WTC11 (cell line): ENCODE data around the gene JAGN1. TPM values are rescaled to one million over a fixed set of nuclear protein-coding genes. Genes with fewer than 3 reads are reported as not detected.

ENCODE experiments used
- ATAC-seq: fragments of 200-7000 bp; cut with Tn5 transposase; 2 replicates; pipeline ENCODE4 v1.10.0; 2021; ENCODE audit warnings: mild to moderate bottlenecking, moderate library complexity
- CTCF ChIA-PET: fragments of 300-600 bp; sonication (Branson Sonifier 250); formaldehyde crosslinking; loops from one replicate; lab custom pipeline; 2021; ENCODE audit warnings: antibody characterized with exemption; lab: Charles Lee
- POLR2A ChIA-PET: fragments of 350-600 bp; sonication (Branson Sonifier 250); formaldehyde crosslinking; loops from one replicate; lab custom pipeline; 2021; ENCODE audit warnings: antibody characterized with exemption; lab: Charles Lee
- DNase-seq: peaks from one replicate; pipeline ENCODE4 v3.0.0; 2021; ENCODE audit warnings: low spot score
- H3K27ac Mint-ChIP-seq: 2 replicates; pipeline ENCODE4 v1.8.0; 2021; ENCODE audit warnings: mixed read lengths
- H3K27me3 Mint-ChIP-seq: 2 replicates; pipeline ENCODE4 v1.8.0; 2021; ENCODE audit warnings: low read depth, mild to moderate bottlenecking, moderate library complexity, mixed read lengths
- H3K36me3 Mint-ChIP-seq: 2 replicates; pipeline ENCODE4 v1.8.0; 2021; ENCODE audit warnings: mixed read lengths
- H3K4me1 Mint-ChIP-seq: 2 replicates; pipeline ENCODE4 v1.8.0; 2022; ENCODE audit warnings: mixed read lengths
- H3K4me3 Mint-ChIP-seq: 2 replicates; pipeline ENCODE4 v1.8.0; 2021; ENCODE audit warnings: mild to moderate bottlenecking, moderate library complexity, mixed read lengths
- H3K9me3 Mint-ChIP-seq: 2 replicates; pipeline ENCODE4 v1.8.0; 2021; ENCODE audit warnings: mixed read lengths
- ATF1 ChIP-seq: sonication (generic); formaldehyde crosslinking; IDR thresholded peaks from 2 replicates; pipeline ENCODE4 v1.8.1; 2023; ENCODE audit warnings: mild to moderate bottlenecking, moderate library complexity, missing genetic modification reagents
- ESRRA ChIP-seq: sonication (generic); formaldehyde crosslinking; IDR thresholded peaks from 2 replicates; pipeline ENCODE4 v1.8.1; 2022; ENCODE audit warnings: mild to moderate bottlenecking, missing genetic modification reagents, borderline replicate concordance
- FOXP1 ChIP-seq: sonication (generic); formaldehyde crosslinking; IDR thresholded peaks from 2 replicates; pipeline ENCODE4 v1.8.0; 2022; ENCODE audit warnings: missing genetic modification reagents, mild to moderate bottlenecking, moderate library complexity, borderline replicate concordance
- IRF2 ChIP-seq: sonication (generic); formaldehyde crosslinking; IDR thresholded peaks from 2 replicates; pipeline ENCODE4 v1.8.0; 2022; ENCODE audit warnings: low read depth, missing genetic modification reagents, borderline replicate concordance
- JUN ChIP-seq: sonication (generic); formaldehyde crosslinking; IDR thresholded peaks from 2 replicates; pipeline ENCODE4 v1.8.0; 2023; ENCODE audit warnings: mild to moderate bottlenecking, missing genetic modification reagents
- KAT7 ChIP-seq: sonication (generic); formaldehyde crosslinking; IDR thresholded peaks from 2 replicates; pipeline ENCODE4 v1.8.1; 2023; ENCODE audit warnings: missing genetic modification reagents, mild to moderate bottlenecking, borderline replicate concordance
- NR2C2 ChIP-seq: sonication (generic); formaldehyde crosslinking; IDR thresholded peaks from 2 replicates; pipeline ENCODE4 v1.8.0; 2022; ENCODE audit warnings: mild to moderate bottlenecking, missing genetic modification reagents
- OVOL2 ChIP-seq: fragments of 250-450 bp; sonication (Bioruptor Pico); IDR thresholded peaks from 2 replicates; pipeline ENCODE4 v1.9.0; 2021; ENCODE audit warnings: mild to moderate bottlenecking, borderline replicate concordance
- RELA ChIP-seq: sonication (generic); formaldehyde crosslinking; IDR thresholded peaks from 2 replicates; pipeline ENCODE4 v1.8.1; 2022; ENCODE audit warnings: missing genetic modification reagents, mild to moderate bottlenecking, borderline replicate concordance
- ZNF396 ChIP-seq: fragments of 250-450 bp; sonication (Bioruptor Pico); IDR thresholded peaks from 2 replicates; pipeline ENCODE4 v1.8.0; 2021; ENCODE audit warnings: mild to moderate bottlenecking, moderate library complexity, borderline replicate concordance
- total RNA-seq: library from RNA; stranded (reverse); gene quantifications from 3 replicates; pipeline ENCODE4 v1.2.3, GENCODE V29; 2021
- TF ChIP-seq, protein P1 (sequence below): sonication (generic); formaldehyde crosslinking; conservative IDR thresholded peaks from 2 replicates; pipeline ENCODE4 v1.8.1; 2023; ENCODE audit warnings: mild to moderate bottlenecking, low read depth, missing genetic modification reagents, moderate library complexity
- TF ChIP-seq, protein P2 (sequence below): sonication (generic); formaldehyde crosslinking; IDR thresholded peaks from 2 replicates; pipeline ENCODE4 v1.8.0; 2023; ENCODE audit warnings: missing genetic modification reagents
- TF ChIP-seq, protein P3 (sequence below): sonication (generic); formaldehyde crosslinking; IDR thresholded peaks from 2 replicates; pipeline ENCODE4 v1.8.0; 2022; ENCODE audit warnings: mild to moderate bottlenecking, missing genetic modification reagents
- TF ChIP-seq, protein P4 (sequence below): fragments of 250-450 bp; sonication (Bioruptor Pico); conservative IDR thresholded peaks from 2 replicates; pipeline ENCODE4 v1.9.0; 2021; ENCODE audit warnings: mild to moderate bottlenecking
- TF ChIP-seq, protein P5 (sequence below): fragments of 250-450 bp; sonication (Bioruptor Pico); IDR thresholded peaks from 2 replicates; pipeline ENCODE4 v1.8.0; 2021; ENCODE audit warnings: mild to moderate bottlenecking
- TF ChIP-seq, protein P6 (sequence below): sonication (generic); formaldehyde crosslinking; IDR thresholded peaks from 2 replicates; pipeline ENCODE4 v1.8.1; 2022; ENCODE audit warnings: low read depth, missing genetic modification reagents, borderline replicate concordance
- TF ChIP-seq, protein P7 (sequence below): sonication (generic); formaldehyde crosslinking; IDR thresholded peaks from 2 replicates; pipeline ENCODE4 v1.8.0; 2022; ENCODE audit warnings: mild to moderate bottlenecking, missing genetic modification reagents

JAGN1 gene
- total RNA-seq, 1 experiment from 2014 or later: 25.6 TPM

DNA sequence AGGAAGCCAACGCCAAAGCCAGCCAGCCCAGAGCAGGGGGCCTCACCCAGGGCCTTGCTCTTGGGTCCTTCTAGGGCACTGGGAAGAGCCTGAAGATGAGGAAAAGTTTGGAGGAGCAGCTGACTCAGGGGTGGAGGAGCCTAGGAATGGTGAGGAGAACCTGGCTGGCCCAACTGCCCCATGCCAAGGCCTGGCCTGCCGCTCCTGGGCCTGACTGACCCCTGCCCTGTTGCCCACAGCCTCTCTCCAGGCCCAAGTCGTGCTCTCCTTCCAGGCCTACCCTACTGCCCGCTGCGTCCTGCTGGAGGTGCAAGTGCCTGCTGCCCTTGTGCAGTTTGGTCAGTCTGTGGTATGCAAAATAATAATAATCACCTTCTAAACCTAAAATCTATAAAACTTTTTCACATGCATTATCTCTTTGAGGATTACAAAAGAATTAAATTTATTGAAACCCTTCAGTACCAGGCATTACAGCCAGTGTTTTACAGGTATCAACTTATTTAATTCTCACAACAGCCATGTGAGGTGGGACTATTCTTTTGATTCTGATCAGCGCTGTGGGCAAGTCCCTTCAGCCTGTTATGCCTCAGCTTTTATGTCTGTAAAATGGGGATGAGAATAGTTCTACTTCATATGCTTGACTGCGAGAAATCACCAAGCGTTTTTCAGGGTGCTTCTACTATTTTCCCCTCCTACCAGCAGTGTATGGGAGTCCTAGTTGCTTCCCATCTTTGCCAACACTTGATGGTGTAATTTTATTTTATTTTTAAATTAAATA lies 28.0 kb downstream of the JAGN1 start:
- DNase-seq (no peak), ATAC-seq (no peak)
- Mint-ChIP-seq H3K27ac (no peak overlapping the region), H3K4me1 (peaks cover 18% of the 10 kb centered on the region), H3K4me3 (no peak overlapping the region), H3K36me3 (no peaks in the 10 kb centered on the region)
- POLR2A ChIA-PET: interaction anchor here (0.6 kb wide), 1 partner anchor 501 kb away, joined by 6 read pairs; no protein-coding TSS in a partner anchor
- CTCF ChIA-PET: no interaction called here
- TF ChIP-seq, protein P1, sequence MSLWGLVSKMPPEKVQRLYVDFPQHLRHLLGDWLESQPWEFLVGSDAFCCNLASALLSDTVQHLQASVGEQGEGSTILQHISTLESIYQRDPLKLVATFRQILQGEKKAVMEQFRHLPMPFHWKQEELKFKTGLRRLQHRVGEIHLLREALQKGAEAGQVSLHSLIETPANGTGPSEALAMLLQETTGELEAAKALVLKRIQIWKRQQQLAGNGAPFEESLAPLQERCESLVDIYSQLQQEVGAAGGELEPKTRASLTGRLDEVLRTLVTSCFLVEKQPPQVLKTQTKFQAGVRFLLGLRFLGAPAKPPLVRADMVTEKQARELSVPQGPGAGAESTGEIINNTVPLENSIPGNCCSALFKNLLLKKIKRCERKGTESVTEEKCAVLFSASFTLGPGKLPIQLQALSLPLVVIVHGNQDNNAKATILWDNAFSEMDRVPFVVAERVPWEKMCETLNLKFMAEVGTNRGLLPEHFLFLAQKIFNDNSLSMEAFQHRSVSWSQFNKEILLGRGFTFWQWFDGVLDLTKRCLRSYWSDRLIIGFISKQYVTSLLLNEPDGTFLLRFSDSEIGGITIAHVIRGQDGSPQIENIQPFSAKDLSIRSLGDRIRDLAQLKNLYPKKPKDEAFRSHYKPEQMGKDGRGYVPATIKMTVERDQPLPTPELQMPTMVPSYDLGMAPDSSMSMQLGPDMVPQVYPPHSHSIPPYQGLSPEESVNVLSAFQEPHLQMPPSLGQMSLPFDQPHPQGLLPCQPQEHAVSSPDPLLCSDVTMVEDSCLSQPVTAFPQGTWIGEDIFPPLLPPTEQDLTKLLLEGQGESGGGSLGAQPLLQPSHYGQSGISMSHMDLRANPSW: no peak
- TF ChIP-seq IRF2 (CRISPR knock-in tag) (no peak), ZNF396 (CRISPR knock-in tag) (no peak), ATF1 (no peak), KAT7 (CRISPR knock-in tag) (no peak), JUN (no peak), ESRRA (CRISPR knock-in tag) (no peak), RELA (CRISPR knock-in tag) (no peak), FOXP1 (CRISPR knock-in tag) (no peak), OVOL2 (CRISPR knock-in tag) (no peak), NR2C2 (CRISPR knock-in tag) (no peak)
- TF ChIP-seq, protein P2, sequence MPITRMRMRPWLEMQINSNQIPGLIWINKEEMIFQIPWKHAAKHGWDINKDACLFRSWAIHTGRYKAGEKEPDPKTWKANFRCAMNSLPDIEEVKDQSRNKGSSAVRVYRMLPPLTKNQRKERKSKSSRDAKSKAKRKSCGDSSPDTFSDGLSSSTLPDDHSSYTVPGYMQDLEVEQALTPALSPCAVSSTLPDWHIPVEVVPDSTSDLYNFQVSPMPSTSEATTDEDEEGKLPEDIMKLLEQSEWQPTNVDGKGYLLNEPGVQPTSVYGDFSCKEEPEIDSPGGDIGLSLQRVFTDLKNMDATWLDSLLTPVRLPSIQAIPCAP (CRISPR knock-in tag): no peak
- TF ChIP-seq, protein P3, sequence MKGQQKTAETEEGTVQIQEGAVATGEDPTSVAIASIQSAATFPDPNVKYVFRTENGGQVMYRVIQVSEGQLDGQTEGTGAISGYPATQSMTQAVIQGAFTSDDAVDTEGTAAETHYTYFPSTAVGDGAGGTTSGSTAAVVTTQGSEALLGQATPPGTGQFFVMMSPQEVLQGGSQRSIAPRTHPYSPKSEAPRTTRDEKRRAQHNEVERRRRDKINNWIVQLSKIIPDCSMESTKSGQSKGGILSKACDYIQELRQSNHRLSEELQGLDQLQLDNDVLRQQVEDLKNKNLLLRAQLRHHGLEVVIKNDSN: no peak
- TF ChIP-seq, protein P4, sequence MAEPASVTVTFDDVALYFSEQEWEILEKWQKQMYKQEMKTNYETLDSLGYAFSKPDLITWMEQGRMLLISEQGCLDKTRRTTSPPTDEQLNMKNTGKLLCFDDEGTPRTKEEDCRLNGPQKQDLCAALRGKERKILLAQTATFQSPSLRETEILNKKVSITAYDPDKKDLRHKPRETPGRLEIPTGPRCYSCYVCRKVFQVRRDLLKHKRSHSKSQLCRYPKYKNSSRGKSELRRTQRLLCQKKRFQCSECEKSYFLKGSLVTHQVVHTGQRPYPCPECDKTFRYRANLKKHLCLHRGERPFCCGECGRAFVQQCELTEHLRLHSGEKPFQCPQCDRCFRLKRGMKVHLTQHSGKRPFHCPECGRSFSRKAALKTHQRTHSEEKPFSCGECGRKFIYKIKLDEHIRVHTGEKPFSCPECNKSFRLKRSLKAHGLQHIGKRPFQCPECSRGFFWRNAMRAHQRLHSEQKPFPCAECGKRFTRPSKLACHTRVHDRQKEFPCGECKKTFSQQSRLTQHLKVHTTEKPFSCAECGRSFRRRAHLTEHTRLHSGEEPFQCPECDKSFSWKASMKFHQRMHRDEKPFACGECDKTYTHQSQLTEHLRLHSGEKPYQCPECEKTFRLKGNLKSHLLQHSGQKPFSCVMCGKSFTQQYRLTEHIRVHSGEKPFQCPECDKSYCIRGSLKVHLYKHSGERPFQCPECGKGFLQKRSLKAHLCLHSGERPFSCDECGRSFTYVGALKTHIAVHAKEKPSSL (CRISPR knock-in tag): no peak
- TF ChIP-seq, protein P5, sequence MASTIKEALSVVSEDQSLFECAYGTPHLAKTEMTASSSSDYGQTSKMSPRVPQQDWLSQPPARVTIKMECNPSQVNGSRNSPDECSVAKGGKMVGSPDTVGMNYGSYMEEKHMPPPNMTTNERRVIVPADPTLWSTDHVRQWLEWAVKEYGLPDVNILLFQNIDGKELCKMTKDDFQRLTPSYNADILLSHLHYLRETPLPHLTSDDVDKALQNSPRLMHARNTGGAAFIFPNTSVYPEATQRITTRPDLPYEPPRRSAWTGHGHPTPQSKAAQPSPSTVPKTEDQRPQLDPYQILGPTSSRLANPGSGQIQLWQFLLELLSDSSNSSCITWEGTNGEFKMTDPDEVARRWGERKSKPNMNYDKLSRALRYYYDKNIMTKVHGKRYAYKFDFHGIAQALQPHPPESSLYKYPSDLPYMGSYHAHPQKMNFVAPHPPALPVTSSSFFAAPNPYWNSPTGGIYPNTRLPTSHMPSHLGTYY (CRISPR knock-in tag): no peak
- TF ChIP-seq, protein P6, sequence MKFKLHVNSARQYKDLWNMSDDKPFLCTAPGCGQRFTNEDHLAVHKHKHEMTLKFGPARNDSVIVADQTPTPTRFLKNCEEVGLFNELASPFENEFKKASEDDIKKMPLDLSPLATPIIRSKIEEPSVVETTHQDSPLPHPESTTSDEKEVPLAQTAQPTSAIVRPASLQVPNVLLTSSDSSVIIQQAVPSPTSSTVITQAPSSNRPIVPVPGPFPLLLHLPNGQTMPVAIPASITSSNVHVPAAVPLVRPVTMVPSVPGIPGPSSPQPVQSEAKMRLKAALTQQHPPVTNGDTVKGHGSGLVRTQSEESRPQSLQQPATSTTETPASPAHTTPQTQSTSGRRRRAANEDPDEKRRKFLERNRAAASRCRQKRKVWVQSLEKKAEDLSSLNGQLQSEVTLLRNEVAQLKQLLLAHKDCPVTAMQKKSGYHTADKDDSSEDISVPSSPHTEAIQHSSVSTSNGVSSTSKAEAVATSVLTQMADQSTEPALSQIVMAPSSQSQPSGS (CRISPR knock-in tag): no peak
- TF ChIP-seq, protein P7, sequence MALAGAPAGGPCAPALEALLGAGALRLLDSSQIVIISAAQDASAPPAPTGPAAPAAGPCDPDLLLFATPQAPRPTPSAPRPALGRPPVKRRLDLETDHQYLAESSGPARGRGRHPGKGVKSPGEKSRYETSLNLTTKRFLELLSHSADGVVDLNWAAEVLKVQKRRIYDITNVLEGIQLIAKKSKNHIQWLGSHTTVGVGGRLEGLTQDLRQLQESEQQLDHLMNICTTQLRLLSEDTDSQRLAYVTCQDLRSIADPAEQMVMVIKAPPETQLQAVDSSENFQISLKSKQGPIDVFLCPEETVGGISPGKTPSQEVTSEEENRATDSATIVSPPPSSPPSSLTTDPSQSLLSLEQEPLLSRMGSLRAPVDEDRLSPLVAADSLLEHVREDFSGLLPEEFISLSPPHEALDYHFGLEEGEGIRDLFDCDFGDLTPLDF (CRISPR knock-in tag): no peak
- TF ChIP-seq, all 79 proteins: peak for 0
- no peaks in the 10 kb centered on the region for H3K9me3 Mint-ChIP-seq
- H3K27me3 Mint-ChIP-seq: 0 out of 2 replicates have a peak, but pooled peaks cover 3% of the 10 kb centered on the region
